Measurements from ENCODE around the gene DNAJC5G. TPM values are rescaled to one million over a fixed set of nuclear protein-coding genes. Genes with fewer than 3 reads are reported as not detected.

DNAJC5G gene
- total RNA-seq, 1 experiment from 2014 or later, result 2.4 TPM

DNA sequence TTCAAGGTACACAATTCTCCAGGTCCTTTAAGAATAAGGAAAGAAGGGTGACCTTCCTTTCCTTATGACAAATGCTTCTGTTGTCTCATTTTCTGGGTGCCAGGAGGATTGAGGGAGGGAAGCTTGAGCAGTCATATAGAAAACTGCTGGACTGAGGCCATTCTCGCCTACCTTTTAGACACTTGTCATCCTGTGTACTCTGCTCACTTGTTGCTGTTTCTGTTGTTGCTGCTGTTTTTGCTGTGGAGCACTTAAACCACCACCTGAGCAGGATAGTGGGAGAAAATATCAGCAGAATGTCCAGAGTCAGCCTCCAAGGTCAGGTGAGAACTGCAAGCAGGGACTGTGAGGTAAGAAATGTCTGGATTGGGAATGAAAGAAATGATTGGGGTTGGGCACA lies 2.8 kb downstream of the DNAJC5G start:
- BruUV-seq (replicated peaks), result no TSS peak
- Histone ChIP-seq H3K4me1 (ENCODE audit: insufficient read depth, low read length, poor library complexity, severe bottlenecking) (peaks cover 16% of the 10 kb centered on the region), H3K9me3 (ENCODE audit: low read depth, low read length, poor library complexity, severe bottlenecking) (no peaks in the 10 kb centered on the region), H3K27ac (ENCODE audit: low read depth, low read length, poor library complexity, severe bottlenecking) (no peak overlapping the region), H3K4me3 (ENCODE audit: low read depth, low read length, poor library complexity, severe bottlenecking) (no peak overlapping the region), H3K27me3 (replicated peaks; ENCODE audit: insufficient read depth, low read depth, low read length, poor library complexity) (no peaks in the 10 kb centered on the region), H3K36me3 (ENCODE audit: insufficient read depth, low read length, poor library complexity, severe bottlenecking) (no peaks in the 10 kb centered on the region)
- TF ChIP-seq, protein P1, sequence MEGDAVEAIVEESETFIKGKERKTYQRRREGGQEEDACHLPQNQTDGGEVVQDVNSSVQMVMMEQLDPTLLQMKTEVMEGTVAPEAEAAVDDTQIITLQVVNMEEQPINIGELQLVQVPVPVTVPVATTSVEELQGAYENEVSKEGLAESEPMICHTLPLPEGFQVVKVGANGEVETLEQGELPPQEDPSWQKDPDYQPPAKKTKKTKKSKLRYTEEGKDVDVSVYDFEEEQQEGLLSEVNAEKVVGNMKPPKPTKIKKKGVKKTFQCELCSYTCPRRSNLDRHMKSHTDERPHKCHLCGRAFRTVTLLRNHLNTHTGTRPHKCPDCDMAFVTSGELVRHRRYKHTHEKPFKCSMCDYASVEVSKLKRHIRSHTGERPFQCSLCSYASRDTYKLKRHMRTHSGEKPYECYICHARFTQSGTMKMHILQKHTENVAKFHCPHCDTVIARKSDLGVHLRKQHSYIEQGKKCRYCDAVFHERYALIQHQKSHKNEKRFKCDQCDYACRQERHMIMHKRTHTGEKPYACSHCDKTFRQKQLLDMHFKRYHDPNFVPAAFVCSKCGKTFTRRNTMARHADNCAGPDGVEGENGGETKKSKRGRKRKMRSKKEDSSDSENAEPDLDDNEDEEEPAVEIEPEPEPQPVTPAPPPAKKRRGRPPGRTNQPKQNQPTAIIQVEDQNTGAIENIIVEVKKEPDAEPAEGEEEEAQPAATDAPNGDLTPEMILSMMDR (conservative IDR thresholded peaks at IDR 0.05; ENCODE audit: low read depth, low read length), result no peak
- no peak for TF ChIP-seq EZH2 (IDR thresholded peaks at IDR 0.05; ENCODE audit: borderline replicate concordance, low read depth, low read length, poor library complexity, severe bottlenecking)
- intact Hi-C loops (cut with micrococcal nuclease; ENCODE audit: unreplicated experiment), result no loop called here
- ChIA-PET POLR2A (ENCODE audit: low non-redundant PET) (no interaction called here), CTCF (interaction anchor here (0.6 kb wide), 1 partner anchor 316 kb away, joined by 3 read pairs; no protein-coding TSS in a partner anchor)
- no peak for DNase-seq (ENCODE audit: low spot score)

DNA sequence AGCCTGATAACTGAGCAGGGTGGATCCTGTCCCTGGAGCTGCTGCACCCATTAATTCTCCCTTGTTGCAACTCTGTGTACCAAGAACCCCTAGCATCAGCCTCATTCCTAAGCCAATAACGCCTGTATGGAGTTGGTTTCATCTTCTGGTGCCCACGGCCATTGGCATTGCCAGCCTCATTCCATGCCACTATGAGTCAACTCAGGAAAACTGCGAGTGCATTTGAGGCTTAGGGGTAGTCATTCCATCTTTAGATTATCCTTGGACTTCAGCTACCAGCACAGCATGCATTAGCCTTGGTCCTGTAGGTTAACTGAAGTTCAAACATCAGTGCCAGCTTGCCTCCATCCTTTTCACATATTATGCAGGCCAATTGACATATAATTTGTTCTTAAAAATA lies 5.6 kb downstream of the DNAJC5G start:
- TF ChIP-seq, protein P1 (conservative IDR thresholded peaks at IDR 0.05; ENCODE audit: low read depth, low read length), result no peak
- TF ChIP-seq EZH2 (IDR thresholded peaks at IDR 0.05; ENCODE audit: borderline replicate concordance, low read depth, low read length, poor library complexity, severe bottlenecking), result no peak
- no peak overlapping the region for H3K27ac ChIP-seq (ENCODE audit: low read depth, low read length, poor library complexity, severe bottlenecking)
- no peaks in the 10 kb centered on the region for H3K9me3 ChIP-seq (ENCODE audit: low read depth, low read length, poor library complexity, severe bottlenecking)
- H3K36me3 ChIP-seq (ENCODE audit: insufficient read depth, low read length, poor library complexity, severe bottlenecking), result no peaks in the 10 kb centered on the region
- no TSS peak for BruUV-seq (replicated peaks)
- no peaks in the 10 kb centered on the region for H3K27me3 ChIP-seq (replicated peaks; ENCODE audit: insufficient read depth, low read depth, low read length, poor library complexity)
- POLR2A ChIA-PET (ENCODE audit: low non-redundant PET), result no interaction called here
- peaks cover 16% of the 10 kb centered on the region for H3K4me1 ChIP-seq (ENCODE audit: insufficient read depth, low read length, poor library complexity, severe bottlenecking)
- intact Hi-C loops (cut with micrococcal nuclease; ENCODE audit: unreplicated experiment), result loop anchor here (2.0 to 5.0 kb wide), 2 partner anchors 182 to 319 kb away; no protein-coding TSS in a partner anchor
- DNase-seq (ENCODE audit: low spot score), result no peak
- no peak overlapping the region for H3K4me3 ChIP-seq (ENCODE audit: low read depth, low read length, poor library complexity, severe bottlenecking)
- CTCF ChIA-PET, result interaction anchor here (0.9 kb wide), 1 partner anchor 12 kb away, joined by 3 read pairs; no protein-coding TSS in a partner anchor

DNA sequence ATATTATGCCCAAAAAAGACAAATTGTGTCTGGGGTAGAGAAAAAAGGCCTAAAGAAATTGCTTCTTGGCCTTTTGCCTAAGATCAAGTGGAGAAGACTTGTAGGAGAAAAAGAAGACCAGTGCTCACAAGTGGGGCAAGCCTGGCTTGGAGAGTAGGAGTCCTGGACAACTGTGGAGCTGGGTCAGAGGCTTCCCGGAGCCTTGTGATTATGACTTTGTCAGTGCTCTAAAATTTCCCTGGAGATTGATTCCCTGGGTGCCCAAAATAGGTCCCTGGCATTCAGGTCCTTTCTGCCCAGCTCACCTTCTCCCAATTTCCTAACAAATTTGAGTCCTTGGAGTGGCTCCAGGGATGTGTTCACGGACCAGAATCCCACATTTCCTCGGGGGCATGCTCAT lies 6.2 kb downstream of the DNAJC5G start:
- H3K4me3 ChIP-seq (ENCODE audit: low read depth, low read length, poor library complexity, severe bottlenecking), result no peak overlapping the region
- intact Hi-C loops (cut with micrococcal nuclease; ENCODE audit: unreplicated experiment), result loop anchor here (2.0 to 5.0 kb wide), 2 partner anchors 183 to 319 kb away; no protein-coding TSS in a partner anchor
- BruUV-seq (replicated peaks), result no TSS peak
- no peaks in the 10 kb centered on the region for H3K27me3 ChIP-seq (replicated peaks; ENCODE audit: insufficient read depth, low read depth, low read length, poor library complexity)
- H3K36me3 ChIP-seq (ENCODE audit: insufficient read depth, low read length, poor library complexity, severe bottlenecking), result no peaks in the 10 kb centered on the region
- CTCF ChIA-PET, result interaction anchor here (1.5 kb wide), 1 partner anchor 16 kb away, joined by 3 read pairs; no protein-coding TSS in a partner anchor
- POLR2A ChIA-PET (ENCODE audit: low non-redundant PET), result no interaction called here
- no peaks in the 10 kb centered on the region for H3K9me3 ChIP-seq (ENCODE audit: low read depth, low read length, poor library complexity, severe bottlenecking)
- no peak overlapping the region for H3K27ac ChIP-seq (ENCODE audit: low read depth, low read length, poor library complexity, severe bottlenecking)
- DNase-seq (ENCODE audit: low spot score), result no peak
- peaks cover 16% of the 10 kb centered on the region for H3K4me1 ChIP-seq (ENCODE audit: insufficient read depth, low read length, poor library complexity, severe bottlenecking)
- no peak for TF ChIP-seq EZH2 (IDR thresholded peaks at IDR 0.05; ENCODE audit: borderline replicate concordance, low read depth, low read length, poor library complexity, severe bottlenecking)
- TF ChIP-seq, protein P1 (conservative IDR thresholded peaks at IDR 0.05; ENCODE audit: low read depth, low read length), result no peak

Measured in A673 (cell line).